ENCODE results near the gene TMEM132D.

- TF ChIP-seq EZH2phosphoT487 (IDR thresholded peaks at IDR 0.05; ENCODE audit: insufficient read depth, low read depth): no peak
- TF ChIP-seq EZH2 (IDR thresholded peaks at IDR 0.05; ENCODE audit: insufficient read depth, poor library complexity, severe bottlenecking): no peak
Observed at GRCh38 chr12:129827866-129828384, 75.9 kb downstream of the TMEM132D start.

All from GM23248 (cell line).